SK-N-DZ (cell line): Measurements from ENCODE around the gene SLC9A3.

Experiments
- small RNA-seq, 2 experiments: library from RNA; depleted of rRNA; stranded (forward); fragments of <200 nt; gene quantifications; one replicate each; pipeline ENCODE3, GENCODE V24; 2014

The SLC9A3 gene

Small RNAs within 50 kb of the gene (small RNA-seq; reads per million reads assigned to genes)
- gene MIR4456 = 0 reads per million in 2 experiments
